ENCODE data around the gene AATF.

AATF gene

GRCh38 chr17:37059493-37059892 is 110.7 kb downstream of the AATF start:
- Histone ChIP-seq H2AFZ (ENCODE audit: low read length) (no peak overlapping the region), H3K9ac (ENCODE audit: low read depth, low read length, poor library complexity, severe bottlenecking) (no peak overlapping the region), H3K4me1 (ENCODE audit: insufficient read depth, low read length, poor library complexity, severe bottlenecking) (no peaks in the 10 kb centered on the region), H3K4me3 (ENCODE audit: low read length, poor library complexity, severe bottlenecking) (no peak overlapping the region), H3F3A (ENCODE audit: low read depth) (no peaks in the 10 kb centered on the region), H3K27me3 (ENCODE audit: insufficient read depth, low read length, poor library complexity, severe bottlenecking) (no peaks in the 10 kb centered on the region), H3K79me2 (ENCODE audit: insufficient read depth, low read length) (no peaks in the 10 kb centered on the region), H3K9me3 (ENCODE audit: insufficient read depth, low read depth, low read length) (no peaks in the 10 kb centered on the region), H3K36me3 (ENCODE audit: insufficient read depth, low read length) (peaks cover 25% of the 10 kb centered on the region; the same call in 1 of the 2 replicates), H3K9me2 (replicated peaks; ENCODE audit: low read depth, low read length) (no peaks in the 10 kb centered on the region), H3K4me2 (ENCODE audit: low read depth, low read length, poor library complexity, severe bottlenecking) (no peak overlapping the region), H4K20me1 (ENCODE audit: insufficient read depth, low read length, poor library complexity, severe bottlenecking) (no peaks in the 10 kb centered on the region)
- no peak for TF ChIP-seq EZH2phosphoT487 (IDR thresholded peaks at IDR 0.05; ENCODE audit: borderline replicate concordance)
- TF ChIP-seq, protein P1, sequence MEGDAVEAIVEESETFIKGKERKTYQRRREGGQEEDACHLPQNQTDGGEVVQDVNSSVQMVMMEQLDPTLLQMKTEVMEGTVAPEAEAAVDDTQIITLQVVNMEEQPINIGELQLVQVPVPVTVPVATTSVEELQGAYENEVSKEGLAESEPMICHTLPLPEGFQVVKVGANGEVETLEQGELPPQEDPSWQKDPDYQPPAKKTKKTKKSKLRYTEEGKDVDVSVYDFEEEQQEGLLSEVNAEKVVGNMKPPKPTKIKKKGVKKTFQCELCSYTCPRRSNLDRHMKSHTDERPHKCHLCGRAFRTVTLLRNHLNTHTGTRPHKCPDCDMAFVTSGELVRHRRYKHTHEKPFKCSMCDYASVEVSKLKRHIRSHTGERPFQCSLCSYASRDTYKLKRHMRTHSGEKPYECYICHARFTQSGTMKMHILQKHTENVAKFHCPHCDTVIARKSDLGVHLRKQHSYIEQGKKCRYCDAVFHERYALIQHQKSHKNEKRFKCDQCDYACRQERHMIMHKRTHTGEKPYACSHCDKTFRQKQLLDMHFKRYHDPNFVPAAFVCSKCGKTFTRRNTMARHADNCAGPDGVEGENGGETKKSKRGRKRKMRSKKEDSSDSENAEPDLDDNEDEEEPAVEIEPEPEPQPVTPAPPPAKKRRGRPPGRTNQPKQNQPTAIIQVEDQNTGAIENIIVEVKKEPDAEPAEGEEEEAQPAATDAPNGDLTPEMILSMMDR (conservative IDR thresholded peaks at IDR 0.05; ENCODE audit: low read length), result no peak

DNA sequence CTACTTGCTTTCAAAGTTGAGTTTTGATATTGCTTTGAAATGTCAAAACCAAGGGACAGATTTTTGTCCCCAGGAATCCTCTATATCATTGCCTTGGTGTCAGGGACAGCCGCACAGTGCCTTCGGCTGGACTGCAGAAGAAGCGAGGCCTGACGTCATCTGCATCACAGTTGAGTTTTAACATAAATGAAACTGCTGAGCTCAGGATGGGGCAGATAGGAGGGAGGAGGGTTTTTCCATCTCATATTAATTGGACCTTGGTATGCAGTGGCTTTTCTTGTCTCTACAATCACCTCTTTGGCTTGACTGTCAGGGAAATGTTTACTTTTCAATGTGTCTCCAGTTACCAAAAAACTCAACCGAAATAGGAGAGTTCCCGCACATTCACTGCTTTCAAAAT is 111.3 kb downstream of the AATF start:
- no peak overlapping the region for H3K4me2 ChIP-seq (ENCODE audit: low read depth, low read length, poor library complexity, severe bottlenecking)
- no peaks in the 10 kb centered on the region for H3K27me3 ChIP-seq (ENCODE audit: insufficient read depth, low read length, poor library complexity, severe bottlenecking)
- no peak overlapping the region for H3K9ac ChIP-seq (ENCODE audit: low read depth, low read length, poor library complexity, severe bottlenecking)
- no peaks in the 10 kb centered on the region for H4K20me1 ChIP-seq (ENCODE audit: insufficient read depth, low read length, poor library complexity, severe bottlenecking)
- no peak overlapping the region for H2AFZ ChIP-seq (ENCODE audit: low read length)
- no peak overlapping the region for H3K4me3 ChIP-seq (ENCODE audit: low read length, poor library complexity, severe bottlenecking)
- no peaks in the 10 kb centered on the region for H3F3A ChIP-seq (ENCODE audit: low read depth)
- TF ChIP-seq, protein P1 (conservative IDR thresholded peaks at IDR 0.05; ENCODE audit: low read length), result no peak
- TF ChIP-seq EZH2phosphoT487 (IDR thresholded peaks at IDR 0.05; ENCODE audit: borderline replicate concordance), result no peak
- H3K9me3 ChIP-seq (ENCODE audit: insufficient read depth, low read depth, low read length), result no peaks in the 10 kb centered on the region
- H3K36me3 ChIP-seq (ENCODE audit: insufficient read depth, low read length), result peaks cover 25% of the 10 kb centered on the region; the same call in 1 of the 2 replicates
- H3K4me1 ChIP-seq (ENCODE audit: insufficient read depth, low read length, poor library complexity, severe bottlenecking), result no peaks in the 10 kb centered on the region
- H3K79me2 ChIP-seq (ENCODE audit: insufficient read depth, low read length), result no peaks in the 10 kb centered on the region
- H3K9me2 ChIP-seq (replicated peaks; ENCODE audit: low read depth, low read length), result no peaks in the 10 kb centered on the region

DNA sequence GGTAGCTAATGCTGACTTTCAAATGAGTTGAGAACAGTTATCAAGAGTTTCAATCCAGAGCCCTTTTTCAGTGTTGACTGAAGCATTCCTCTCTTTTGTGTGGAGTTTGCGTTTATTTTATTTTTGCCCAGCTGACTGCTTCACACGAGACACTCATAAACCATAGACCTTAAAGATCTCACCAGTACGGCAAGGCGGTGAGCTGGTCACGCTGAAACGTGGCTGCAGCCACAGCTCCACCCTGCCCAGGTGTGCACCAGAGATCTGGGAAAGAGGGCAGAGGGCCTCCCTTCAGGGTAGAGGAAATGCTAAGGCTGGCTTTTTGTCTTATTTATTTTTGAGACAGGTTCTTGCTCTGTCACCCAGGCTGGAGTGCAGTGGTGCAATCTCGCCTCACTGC is 112.2 kb downstream of the AATF start:
- H3K9ac ChIP-seq (ENCODE audit: low read depth, low read length, poor library complexity, severe bottlenecking), result no peak overlapping the region

More for the DNA sequence above, 112.2 kb downstream of the AATF start:
- Histone ChIP-seq H3K9me2 (replicated peaks; ENCODE audit: low read depth, low read length) (no peaks in the 10 kb centered on the region), H3K79me2 (ENCODE audit: insufficient read depth, low read length) (no peaks in the 10 kb centered on the region), H3K27me3 (ENCODE audit: insufficient read depth, low read length, poor library complexity, severe bottlenecking) (no peaks in the 10 kb centered on the region), H3K9me3 (ENCODE audit: insufficient read depth, low read depth, low read length) (no peaks in the 10 kb centered on the region), H3K36me3 (ENCODE audit: insufficient read depth, low read length) (peaks cover 25% of the 10 kb centered on the region; the same call in 1 of the 2 replicates), H3K4me3 (ENCODE audit: low read length, poor library complexity, severe bottlenecking) (no peak overlapping the region), H3K4me2 (ENCODE audit: low read depth, low read length, poor library complexity, severe bottlenecking) (no peak overlapping the region), H3F3A (ENCODE audit: low read depth) (no peaks in the 10 kb centered on the region), H2AFZ (ENCODE audit: low read length) (no peak overlapping the region), H4K20me1 (ENCODE audit: insufficient read depth, low read length, poor library complexity, severe bottlenecking) (no peaks in the 10 kb centered on the region), H3K4me1 (ENCODE audit: insufficient read depth, low read length, poor library complexity, severe bottlenecking) (no peaks in the 10 kb centered on the region)
- TF ChIP-seq, protein P1 (conservative IDR thresholded peaks at IDR 0.05; ENCODE audit: low read length), result no peak
- TF ChIP-seq EZH2phosphoT487 (IDR thresholded peaks at IDR 0.05; ENCODE audit: borderline replicate concordance), result no peak

Measured in Loucy (cell line).